NCI-H1417 treated with DMSO at 0.1 percent for 48 hours (cell line): ENCODE measurements around the gene GAS2L1.

Source experiments
- DNase-seq: peaks from one replicate; lab custom pipeline; 2025; lab: John Stamatoyannopoulos, UW

Gene GAS2L1

GRCh38 chr22:29306175-29306834, at the start of gene GAS2L1:
GAS2L1 (plus strand) TSS chr22:29306650; CDS start chr22:29308106, 1,456 bp downstream.
- no peak for DNase-seq

GRCh38 chr22:29257751-29258181, 48.7 kb upstream of the GAS2L1 start:
- DNase-seq, result no peak

- DNase-seq, result no peak
Measured at GRCh38 chr22:29258407-29259252, 47.8 kb upstream of the GAS2L1 start.

- DNase-seq, result no peak
Measured at GRCh38 chr22:29259253-29259899, 47.1 kb upstream of the GAS2L1 start.

GRCh38 chr22:29260031-29260560, 46.4 kb upstream of the GAS2L1 start:
- no peak for DNase-seq

GRCh38 chr22:29260601-29261315, 45.7 kb upstream of the GAS2L1 start:
- no peak for DNase-seq

GRCh38 chr22:29263791-29264276, 42.6 kb upstream of the GAS2L1 start:
- DNase-seq, result no peak

- DNase-seq, result no peak
Measured at GRCh38 chr22:29265305-29265704, 41.1 kb upstream of the GAS2L1 start.

GRCh38 chr22:29265929-29266328, 40.5 kb upstream of the GAS2L1 start:
- no peak for DNase-seq

GRCh38 chr22:29266564-29267461, 39.6 kb upstream of the GAS2L1 start:
- DNase-seq, result no peak

GRCh38 chr22:29267462-29267857, 39.0 kb upstream of the GAS2L1 start:
- DNase-seq, result no peak

- peak; percentile 68 for DNase-seq
Measured at GRCh38 chr22:29267858-29268510, 38.5 kb upstream of the GAS2L1 start, which contains the start of the genes EWSR1 and RHBDD3. EWSR1 (plus strand) TSS chr22:29268268; CDS start chr22:29268337, 69 bp downstream. RHBDD3 (minus strand) TSS chr22:29267981; CDS start chr22:29265626, 2,355 bp downstream.

- DNase-seq, result no peak
Measured at GRCh38 chr22:29268511-29269229, 37.8 kb upstream of the GAS2L1 start.

GRCh38 chr22:29269230-29269604, 37.2 kb upstream of the GAS2L1 start:
- no peak for DNase-seq

GRCh38 chr22:29269731-29270474, 36.5 kb upstream of the GAS2L1 start:
- DNase-seq, result no peak

- no peak for DNase-seq
Measured at GRCh38 chr22:29270475-29271271, 35.8 kb upstream of the GAS2L1 start.

GRCh38 chr22:29272624-29273023, 33.8 kb upstream of the GAS2L1 start:
- no peak for DNase-seq

GRCh38 chr22:29275167-29275566, 31.3 kb upstream of the GAS2L1 start:
- no peak for DNase-seq
